IgD-negative memory B cell (primary cell): Measurements from ENCODE around the gene HAS3. TPM values are rescaled to one million over a fixed set of nuclear protein-coding genes. Genes with fewer than 3 reads are reported as not detected.
A peak's percentile ranks its signal among the peaks of the same experiment; 100 is the strongest.
"Not testable (repeated sequence)": the region's sequence is repeated elsewhere in the genome, so short reads cannot be mapped to it uniquely, and the experiment has no call there.

Experiments
- H3K27ac Mint-ChIP-seq, 3 donors: one replicate each; pipeline ENCODE4 v1.8.0; 2020 to 2022; ENCODE audit warnings: mild to moderate bottlenecking in 3 of 3, mixed read lengths in 3 of 3, moderate library complexity in 1 of 3
- H3K27me3 Mint-ChIP-seq: one replicate; pipeline ENCODE4 v1.8.0; 2021; ENCODE audit warnings: mixed read lengths
- H3K36me3 Mint-ChIP-seq: one replicate; pipeline ENCODE4 v1.8.0; 2020; ENCODE audit warnings: mild to moderate bottlenecking, mixed read lengths
- H3K4me1 Mint-ChIP-seq, 3 donors: one replicate each; pipeline ENCODE4 v1.8.0; 2020 to 2022; ENCODE audit warnings: mixed read lengths in 3 of 3, mild to moderate bottlenecking in 1 of 3
- H3K4me3 Mint-ChIP-seq, 4 donors: one replicate each; pipeline ENCODE4 v1.8.0; 2020 to 2022; ENCODE audit warnings: mild to moderate bottlenecking in 4 of 4, mixed read lengths in 4 of 4, moderate library complexity in 3 of 4
- H3K9me3 Mint-ChIP-seq, 3 donors: one replicate each; pipeline ENCODE4 v1.8.0; 2020 to 2021; ENCODE audit warnings: mixed read lengths in 3 of 3, mild to moderate bottlenecking in 1 of 3
- polyA plus RNA-seq: library from polyadenylated mRNA; unstranded; fragments of 300-500 nt; fragmentation: Illumina TruSeq; gene quantifications from one replicate; pipeline ENCODE4 v1.2.3, GENCODE V29; 2021

HAS3 gene
- polyA plus RNA-seq, 1 donor from 2014 or later: 0.09 TPM

DNA sequence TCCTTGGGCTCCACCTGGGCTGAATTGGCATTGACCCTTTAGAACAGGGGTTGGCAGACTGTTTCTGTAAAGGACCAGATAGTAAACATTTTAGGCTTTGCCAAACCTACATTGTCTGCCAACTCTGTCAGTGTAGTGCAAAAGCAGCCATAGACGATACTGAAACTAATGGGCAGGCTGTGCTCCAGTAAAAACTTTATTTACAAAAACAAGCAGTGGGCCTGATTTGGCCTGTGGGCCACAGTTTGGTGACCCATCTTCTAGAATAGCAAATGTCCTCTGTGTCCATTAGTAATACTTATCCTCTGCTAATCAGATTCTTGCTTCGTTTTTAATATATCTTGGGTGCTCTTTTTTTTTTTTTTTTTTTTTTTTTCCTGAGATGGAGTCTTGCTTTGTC lies 33.2 kb downstream of the HAS3 start:
- no peak overlapping the region for H3K27ac Mint-ChIP-seq
- H3K9me3 Mint-ChIP-seq: no peaks in the 10 kb centered on the region
- no peaks in the 10 kb centered on the region for H3K27me3 Mint-ChIP-seq
- H3K36me3 Mint-ChIP-seq: peaks cover 11% of the 10 kb centered on the region
- H3K4me3 Mint-ChIP-seq: peak overlapping the region in 1 of 4 donors; percentile 26
- peaks cover 10 to 13% (median 12%) of the 10 kb centered on the region in 3 donors for H3K4me1 Mint-ChIP-seq

GRCh38 chr16:69139464-69139863 lies 34.0 kb downstream of the HAS3 start:
- not testable (repeated sequence) for H3K9me3 Mint-ChIP-seq, H3K4me3 Mint-ChIP-seq, H3K27me3 Mint-ChIP-seq, H3K4me1 Mint-ChIP-seq
- Mint-ChIP-seq H3K36me3 (peaks cover 11% of the 10 kb centered on the region), H3K27ac (peak overlapping the region in 1 of 3 donors; percentile 57)

GRCh38 chr16:69141014-69141413 lies 35.6 kb downstream of the HAS3 start:
- H3K4me3 Mint-ChIP-seq: no peak overlapping the region
- H3K27ac Mint-ChIP-seq: no peak overlapping the region
- no peaks in the 10 kb centered on the region for H3K9me3 Mint-ChIP-seq
- H3K36me3 Mint-ChIP-seq: peaks cover 11% of the 10 kb centered on the region
- no peaks in the 10 kb centered on the region for H3K27me3 Mint-ChIP-seq
- peaks cover 2 to 5% (median 3%) of the 10 kb centered on the region in 3 donors for H3K4me1 Mint-ChIP-seq

GRCh38 chr16:69141936-69142335 lies 36.5 kb downstream of the HAS3 start:
- H3K27ac Mint-ChIP-seq: no peak overlapping the region
- no peaks in the 10 kb centered on the region for H3K9me3 Mint-ChIP-seq
- peaks cover 2 to 5% (median 3%) of the 10 kb centered on the region in 3 donors for H3K4me1 Mint-ChIP-seq
- H3K36me3 Mint-ChIP-seq: peaks cover 11% of the 10 kb centered on the region
- no peaks in the 10 kb centered on the region for H3K27me3 Mint-ChIP-seq
- H3K4me3 Mint-ChIP-seq: no peak overlapping the region

DNA sequence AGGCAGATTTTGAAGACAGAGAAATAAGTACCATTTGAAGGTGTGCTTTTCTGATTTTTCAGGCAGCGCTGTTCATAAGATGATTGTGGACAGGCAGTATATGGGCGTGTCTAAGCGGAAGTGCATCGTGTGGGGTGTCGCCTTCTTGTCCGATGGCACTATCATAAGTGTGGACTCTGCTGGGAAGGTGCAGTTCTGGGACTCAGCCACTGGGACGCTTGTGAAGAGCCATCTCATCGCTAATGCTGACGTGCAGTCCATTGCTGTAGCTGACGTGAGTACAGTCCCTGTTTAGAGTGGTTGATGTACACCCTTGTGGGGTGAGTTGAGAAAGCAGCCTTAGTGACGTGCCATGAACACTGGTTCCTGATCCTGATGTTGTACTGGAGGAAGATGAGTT lies 37.7 kb downstream of the HAS3 start:
- Mint-ChIP-seq H3K9me3 (no peaks in the 10 kb centered on the region), H3K36me3 (peaks cover 9% of the 10 kb centered on the region), H3K4me3 (no peak overlapping the region), H3K27me3 (no peaks in the 10 kb centered on the region), H3K4me1 (peaks cover 0 to 3% (median 2%) of the 10 kb centered on the region in 3 donors), H3K27ac (no peak overlapping the region)

DNA sequence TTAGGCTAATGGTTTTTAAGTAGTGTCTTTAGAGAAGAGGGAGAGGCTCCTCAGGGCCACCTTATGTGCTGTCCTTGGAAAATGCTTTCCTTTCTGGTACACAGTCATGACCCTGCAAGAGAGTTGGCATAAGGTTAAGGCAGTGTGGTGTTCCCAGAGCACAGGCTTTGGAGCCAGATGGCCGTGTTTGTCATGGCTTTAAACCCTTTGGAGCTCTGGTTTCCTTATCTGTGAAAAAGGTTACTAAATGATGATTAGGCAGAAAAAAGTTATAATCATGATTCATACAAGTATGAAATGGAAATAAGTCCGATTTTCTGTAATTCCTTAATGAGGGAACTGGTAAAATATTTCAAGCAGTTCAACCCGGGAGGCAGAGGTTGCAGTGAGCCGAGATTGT lies 40.2 kb downstream of the HAS3 start:
- H3K36me3 Mint-ChIP-seq: peaks cover 7% of the 10 kb centered on the region
- H3K27ac Mint-ChIP-seq: no peak overlapping the region
- H3K4me1 Mint-ChIP-seq: peaks cover 0 to 5% (median 3%) of the 10 kb centered on the region in 3 donors
- no peak overlapping the region for H3K4me3 Mint-ChIP-seq
- H3K27me3 Mint-ChIP-seq: no peaks in the 10 kb centered on the region
- no peaks in the 10 kb centered on the region for H3K9me3 Mint-ChIP-seq

DNA sequence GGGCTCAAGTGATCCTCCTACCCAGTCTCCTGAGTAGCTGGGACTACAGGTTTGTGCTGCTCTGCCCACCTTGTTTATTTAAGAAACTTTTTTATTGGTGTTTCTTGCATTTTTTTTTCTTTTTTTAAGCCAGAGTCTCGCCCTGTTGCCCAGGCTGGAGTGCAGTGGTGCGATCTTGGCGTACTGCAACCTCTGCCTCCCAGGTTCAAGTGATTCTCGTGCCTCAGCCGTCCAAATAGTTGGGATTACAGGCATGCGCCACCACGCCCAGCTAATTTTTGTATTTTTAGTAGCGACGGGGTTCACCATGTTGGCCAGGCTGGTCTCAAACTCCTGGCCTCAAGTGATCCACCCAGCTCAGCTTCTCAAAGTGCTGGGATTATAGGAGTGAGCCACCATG lies 44.2 kb downstream of the HAS3 start:
- H3K27me3 Mint-ChIP-seq, H3K27ac Mint-ChIP-seq, H3K36me3 Mint-ChIP-seq, H3K4me1 Mint-ChIP-seq, H3K9me3 Mint-ChIP-seq, H3K4me3 Mint-ChIP-seq: not testable (repeated sequence)

- Mint-ChIP-seq H3K36me3 (peaks cover 1% of the 10 kb centered on the region), H3K4me1 (peaks cover 0 to 3% (median 3%) of the 10 kb centered on the region in 3 donors), H3K27me3 (no peaks in the 10 kb centered on the region), H3K4me3 (no peak overlapping the region), H3K27ac (peak overlapping the region in 1 of 3 donors; percentile 3), H3K9me3 (no peaks in the 10 kb centered on the region)
Observed at GRCh38 chr16:69150146-69150865, 44.9 kb downstream of the HAS3 start.

DNA sequence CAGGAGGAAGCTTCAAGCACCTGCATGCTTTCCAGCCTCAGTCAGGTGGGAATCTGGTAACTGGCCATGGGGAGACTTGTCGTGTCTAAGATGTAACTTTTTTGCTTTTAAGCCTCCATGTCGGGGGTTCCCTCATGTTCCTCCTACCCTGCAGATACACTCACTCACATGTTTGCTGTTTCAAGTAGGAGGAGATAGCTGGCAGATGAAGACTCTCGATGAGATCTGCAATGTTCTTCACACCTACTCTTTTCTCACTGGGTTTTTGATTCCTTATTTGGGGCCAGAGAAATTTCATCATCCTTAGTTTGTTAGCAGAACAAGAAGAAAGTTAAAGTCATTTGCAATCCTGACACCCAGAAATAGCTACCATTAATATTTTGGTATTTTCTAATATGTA lies 51.7 kb downstream of the HAS3 start:
- Mint-ChIP-seq H3K36me3 (peaks cover 9% of the 10 kb centered on the region), H3K9me3 (no peaks in the 10 kb centered on the region)

DNA sequence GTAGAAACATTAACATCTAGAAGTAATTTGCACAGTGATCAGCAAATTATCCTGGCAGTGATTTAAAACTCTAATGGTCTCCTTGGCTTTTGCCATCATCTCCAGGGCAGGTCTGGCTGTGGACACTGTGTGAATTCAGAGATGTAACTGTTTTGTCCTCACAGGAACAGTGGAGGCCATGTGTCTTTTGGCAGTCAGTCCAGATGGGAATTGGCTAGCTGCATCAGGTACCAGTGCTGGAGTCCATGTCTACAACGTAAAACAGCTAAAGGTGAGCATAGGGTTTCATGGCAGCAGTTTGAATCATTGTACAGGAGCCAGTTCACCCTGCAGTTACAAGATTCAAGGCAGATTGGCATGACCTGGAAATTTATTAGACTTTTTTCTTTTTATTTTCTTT lies 54.7 kb downstream of the HAS3 start:
- no peaks in the 10 kb centered on the region for H3K4me1 Mint-ChIP-seq
- H3K9me3 Mint-ChIP-seq: no peaks in the 10 kb centered on the region
- H3K27ac Mint-ChIP-seq: no peak overlapping the region
- H3K36me3 Mint-ChIP-seq: peaks cover 10% of the 10 kb centered on the region
- H3K27me3 Mint-ChIP-seq: no peaks in the 10 kb centered on the region
- no peak overlapping the region for H3K4me3 Mint-ChIP-seq

More for the DNA sequence above, 51.7 kb downstream of the HAS3 start:
- no peaks in the 10 kb centered on the region for H3K4me1 Mint-ChIP-seq
- H3K27me3 Mint-ChIP-seq: no peaks in the 10 kb centered on the region
- H3K4me3 Mint-ChIP-seq: peak overlapping the region in 1 of 4 donors; percentile 17
- H3K27ac Mint-ChIP-seq: peak overlapping the region in 1 of 3 donors; percentile 31

DNA sequence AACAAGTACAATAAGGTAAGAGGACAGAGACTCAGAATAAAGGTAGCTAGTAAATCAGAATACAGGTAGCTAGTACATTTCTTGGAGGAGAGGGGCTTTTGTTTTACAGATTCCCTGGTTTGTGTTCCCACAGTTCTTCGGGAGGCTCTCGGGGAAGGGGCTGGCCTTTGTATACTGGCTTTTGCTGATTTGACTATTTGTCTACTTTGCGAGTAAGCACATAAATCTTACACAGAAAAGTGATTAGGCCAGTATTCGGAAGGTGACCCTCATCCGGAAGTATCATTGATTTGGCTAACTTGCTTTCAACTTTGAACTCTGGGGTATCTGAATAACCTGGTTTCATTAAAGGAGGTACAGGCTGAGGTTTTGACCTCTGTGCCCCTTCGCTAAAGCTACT lies 60.1 kb downstream of the HAS3 start:
- peaks cover 0 to 7% (median 2%) of the 10 kb centered on the region in 3 donors for H3K4me1 Mint-ChIP-seq
- no peaks in the 10 kb centered on the region for H3K27me3 Mint-ChIP-seq
- no peak overlapping the region for H3K27ac Mint-ChIP-seq
- H3K9me3 Mint-ChIP-seq: no peaks in the 10 kb centered on the region
- H3K4me3 Mint-ChIP-seq: no peak overlapping the region
- H3K36me3 Mint-ChIP-seq: peaks cover 12% of the 10 kb centered on the region

- Mint-ChIP-seq H3K4me1 (peaks cover 6 to 10% (median 7%) of the 10 kb centered on the region in 3 donors), H3K27me3 (no peaks in the 10 kb centered on the region), H3K27ac (peak overlapping the region in 1 of 3 donors; percentile 5), H3K4me3 (no peak overlapping the region), H3K9me3 (no peaks in the 10 kb centered on the region), H3K36me3 (peaks cover 12% of the 10 kb centered on the region)
Observed at GRCh38 chr16:69166221-69166833, 60.9 kb downstream of the HAS3 start.

GRCh38 chr16:69166946-69167930 lies 61.8 kb downstream of the HAS3 start:
- Mint-ChIP-seq H3K36me3 (peaks cover 12% of the 10 kb centered on the region), H3K27ac (no peak overlapping the region), H3K9me3 (no peaks in the 10 kb centered on the region), H3K27me3 (no peaks in the 10 kb centered on the region), H3K4me3 (no peak overlapping the region), H3K4me1 (peaks cover 7 to 16% (median 13%) of the 10 kb centered on the region in 3 donors)
